Myocyte (in vitro differentiated cells): ENCODE data around the gene METTL27. TPM values are rescaled to one million over a fixed set of nuclear protein-coding genes. Genes with fewer than 3 reads are reported as not detected.
"Not testable (repeated sequence)": the region's sequence is repeated elsewhere in the genome, so short reads cannot be mapped to it uniquely, and the experiment has no call there.

Source experiments
- DNase-seq: peaks from one replicate; pipeline ENCODE4 v3.0.0-alpha.2; 2012; ENCODE audit warnings: low read depth
- total RNA-seq: library from RNA; depleted of rRNA; stranded (reverse); fragments of >200 nt; gene quantifications from 2 replicates; pipeline ENCODE4 v1.2.3, GENCODE V29; 2014

Gene METTL27
- total RNA-seq, 1 donor from 2014 or later: 1.3 TPM

DNA sequence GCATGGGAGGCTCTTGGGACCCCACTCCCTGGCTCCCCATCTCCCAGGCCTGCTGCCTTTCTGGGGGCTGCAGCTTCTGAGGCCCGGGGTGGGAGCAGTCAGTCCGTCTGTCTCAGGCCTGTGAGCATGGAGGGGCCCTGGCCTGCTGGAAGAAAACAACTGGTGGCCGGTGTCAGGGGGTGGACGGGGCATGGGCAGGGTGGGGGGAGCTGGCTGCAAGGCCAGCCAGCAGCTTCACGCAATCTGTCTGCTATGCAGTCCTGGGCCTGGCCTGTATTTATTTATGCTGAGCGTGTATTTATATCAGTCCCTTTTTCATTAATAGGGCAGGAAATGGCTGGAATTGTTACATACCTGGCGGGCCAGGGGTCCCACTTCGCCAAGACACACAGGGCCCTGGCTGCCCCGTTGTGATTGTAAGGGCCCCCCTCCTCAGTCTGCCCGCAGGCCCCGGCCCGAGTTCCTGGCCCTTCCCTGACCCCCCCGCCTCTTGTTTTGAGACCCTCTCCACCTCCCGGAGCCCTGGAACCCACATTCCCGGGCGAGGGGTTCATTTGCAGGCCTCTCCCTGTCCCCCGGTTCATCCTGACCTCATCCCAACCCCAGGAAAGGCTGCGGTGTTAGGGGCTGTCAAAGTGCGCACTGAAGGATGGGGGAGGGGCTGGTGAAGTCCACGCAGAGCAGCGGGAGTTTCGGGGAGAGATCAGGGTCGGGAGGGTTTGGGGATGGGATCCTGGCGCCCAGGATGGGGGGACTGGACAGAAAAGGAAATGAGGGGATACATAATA is 26.9 kb upstream of the METTL27 start:
- no peak for DNase-seq

DNA sequence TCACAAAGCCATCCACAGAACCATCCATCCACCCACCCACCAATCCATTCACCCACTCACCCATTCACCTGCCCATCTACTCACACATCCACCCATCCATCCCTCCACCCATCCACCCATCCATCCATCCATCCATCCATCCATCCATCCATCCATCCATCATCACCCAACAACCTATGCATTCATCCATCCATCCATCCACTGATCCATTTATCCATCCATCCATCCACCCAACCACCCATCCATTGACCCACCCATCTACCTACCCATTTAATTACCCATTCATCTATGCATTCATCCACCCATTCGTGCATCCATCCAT is 24.1 kb upstream of the METTL27 start:
- no peak for DNase-seq

DNA sequence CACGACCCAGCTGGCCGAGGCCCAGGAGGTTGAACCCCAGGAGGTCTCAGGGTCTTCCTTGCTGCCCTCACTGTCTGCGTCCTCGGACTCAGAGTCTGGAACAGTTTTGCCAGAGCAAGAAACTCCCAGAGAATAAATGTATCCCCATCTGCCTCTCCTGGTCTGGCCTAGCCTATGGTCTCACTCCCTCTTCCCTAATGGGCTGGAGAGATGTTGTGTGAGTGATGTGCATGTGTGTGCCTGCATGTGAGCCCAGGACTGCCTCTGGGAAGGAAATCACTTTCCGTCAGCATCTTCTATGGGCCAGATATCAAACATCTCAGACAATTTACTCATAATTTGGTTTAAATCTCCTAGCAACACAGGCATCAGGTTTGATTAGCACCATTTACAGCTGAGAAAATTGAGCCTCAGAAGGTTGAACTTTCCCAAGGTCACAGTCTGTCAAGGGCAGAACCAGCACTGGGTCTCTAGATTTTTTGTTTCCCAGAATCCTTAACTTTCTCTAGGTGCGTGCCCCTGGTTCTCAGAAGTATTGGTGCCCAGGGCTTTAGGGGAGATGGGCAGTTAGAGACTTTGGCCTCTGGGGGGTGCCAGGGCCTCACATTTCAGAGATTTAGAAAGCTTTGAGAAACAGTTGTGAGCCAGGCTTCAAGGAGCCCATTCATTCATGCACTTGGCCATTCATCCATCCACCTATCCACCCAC is 23.6 kb upstream of the METTL27 start:
- DNase-seq: peak; percentile 83

DNA sequence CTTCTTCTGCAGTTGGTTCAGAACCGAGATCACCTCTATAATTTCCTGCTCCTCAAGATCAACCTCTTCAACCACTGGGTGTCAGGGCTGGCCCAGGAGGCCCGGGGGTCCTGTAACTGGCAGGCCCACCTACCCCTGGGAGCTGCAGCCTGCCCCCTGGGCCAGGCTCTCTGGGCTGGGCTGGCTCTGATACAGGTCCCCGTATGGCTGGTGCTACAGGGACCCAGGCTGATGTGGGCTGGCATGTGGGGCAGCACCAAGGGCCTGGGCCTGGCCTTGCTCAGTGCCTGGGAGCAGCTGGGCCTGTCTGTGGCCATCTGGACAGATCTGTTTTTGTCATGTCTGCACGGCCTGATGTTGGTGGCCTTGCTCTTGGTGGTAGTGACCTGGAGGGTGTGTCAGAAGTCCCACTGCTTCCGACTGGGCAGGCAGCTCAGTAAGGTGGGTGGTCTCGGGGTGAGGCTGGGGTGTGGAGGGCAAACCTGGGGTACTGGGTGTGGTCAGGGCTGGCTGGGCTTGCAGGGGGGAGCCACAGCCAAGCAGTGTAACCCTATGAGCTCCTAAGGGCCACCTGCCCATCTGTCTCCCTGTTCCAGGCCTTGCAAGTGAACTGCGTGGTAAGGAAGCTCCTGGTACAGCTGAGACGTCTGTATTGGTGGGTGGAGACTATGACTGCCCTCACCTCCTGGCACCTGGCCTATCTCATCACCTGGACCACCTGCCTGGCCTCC is 22.8 kb upstream of the METTL27 start:
- no peak for DNase-seq

DNA sequence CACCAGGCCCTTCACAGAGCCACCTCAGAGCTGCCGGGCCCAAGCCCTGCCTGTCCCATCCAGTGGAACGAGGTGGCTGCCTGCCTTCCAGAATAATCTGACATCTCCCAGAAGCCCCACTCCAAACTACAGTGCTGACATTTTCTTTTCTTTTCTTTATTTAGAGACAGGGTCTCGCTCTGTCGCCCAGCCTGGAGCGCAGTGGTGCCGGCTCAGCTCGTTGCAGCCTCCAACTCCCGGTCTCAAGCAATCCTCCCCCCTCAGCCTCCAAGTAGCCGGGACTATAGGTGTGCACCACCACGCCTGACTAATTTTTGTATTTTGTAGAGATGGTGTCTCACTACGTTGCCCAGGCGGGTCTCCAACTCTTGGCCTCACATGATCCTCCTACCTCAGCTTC is 19.0 kb upstream of the METTL27 start:
- no peak for DNase-seq

DNA sequence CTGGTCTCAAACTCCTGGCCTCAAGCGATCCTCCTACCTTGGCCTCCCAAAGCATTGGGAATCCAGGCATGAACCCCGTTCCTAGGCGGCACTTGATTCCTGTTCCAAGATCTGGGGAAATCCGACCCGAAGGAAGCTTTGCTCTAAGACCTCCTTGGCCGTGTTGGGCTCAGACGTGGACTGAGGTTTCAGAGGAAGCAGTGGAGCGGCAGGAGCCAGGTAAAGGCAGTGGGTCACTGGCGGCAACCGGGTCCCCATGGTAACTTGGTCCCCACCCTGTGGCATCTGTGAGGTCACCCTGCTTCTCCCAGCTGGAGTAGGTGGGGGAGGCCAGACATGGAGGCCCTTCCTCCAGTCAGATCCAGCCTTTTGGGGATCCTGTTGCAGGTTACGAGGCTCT is 18.5 kb upstream of the METTL27 start, which contains the start of gene TMEM270:
TMEM270 (plus strand) TSS at position 301 of the 400 bp plus-strand sequence; CDS start at position 337, 36 bp downstream.
- DNase-seq: no peak

DNA sequence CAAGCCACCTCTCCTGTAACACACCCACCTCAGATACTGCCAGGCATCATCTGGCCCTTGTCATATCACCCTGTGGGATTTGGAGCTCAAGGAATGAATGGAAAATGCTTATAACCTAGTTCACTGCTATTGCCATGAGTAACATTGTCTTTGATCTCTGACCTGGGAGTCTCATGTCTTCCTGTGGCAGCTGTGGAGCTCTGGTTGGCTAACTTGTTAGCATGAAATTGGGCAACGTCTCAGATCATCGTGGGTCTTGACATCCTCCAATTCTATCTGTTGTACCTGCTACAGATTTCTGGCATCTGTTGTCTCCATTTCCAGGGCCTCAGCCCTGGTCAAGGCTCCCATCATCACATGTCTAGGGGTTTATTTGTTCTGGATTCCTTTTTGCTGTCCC is 16.5 kb upstream of the METTL27 start:
- no peak for DNase-seq

DNA sequence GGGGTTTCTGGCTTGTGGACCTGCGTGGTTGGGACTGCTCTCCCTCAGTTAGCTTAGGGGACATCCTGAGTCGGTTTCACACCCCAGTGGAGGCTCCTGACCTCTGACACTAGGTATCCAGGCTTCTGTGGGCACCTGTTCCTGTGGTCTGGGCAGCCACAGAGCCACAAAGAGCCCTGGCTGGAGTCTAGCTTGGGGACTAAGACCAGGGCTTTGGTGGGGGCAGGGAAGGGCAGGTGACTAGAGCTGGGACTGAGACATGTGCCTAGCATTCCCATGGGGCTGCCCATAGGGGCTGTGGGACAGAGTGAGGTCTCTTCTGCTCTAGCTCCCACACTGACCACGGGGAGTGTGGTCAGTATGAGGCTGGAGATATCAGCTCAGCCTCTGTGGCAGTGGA is 14.6 kb upstream of the METTL27 start:
- peak; percentile 97 for DNase-seq

DNA sequence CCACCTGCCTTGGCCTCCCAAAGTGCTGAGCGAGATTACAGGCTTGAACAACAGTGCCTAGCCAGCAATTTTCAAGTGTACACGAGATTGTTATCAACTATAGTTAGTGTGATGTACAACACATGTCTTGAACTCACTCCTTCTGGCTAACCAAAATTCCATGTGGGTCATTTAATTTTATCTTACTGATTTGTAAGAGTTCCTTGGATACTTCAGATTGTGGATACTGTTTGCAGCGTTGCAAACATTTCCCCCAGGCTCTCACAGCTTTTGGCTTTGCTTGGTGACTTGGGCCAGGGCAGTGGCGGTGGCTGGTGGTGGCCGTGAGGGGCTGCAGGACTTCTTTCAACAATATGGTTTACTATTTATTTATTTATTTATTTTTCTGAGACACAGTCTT is 10.2 kb upstream of the METTL27 start:
- no peak for DNase-seq

DNA sequence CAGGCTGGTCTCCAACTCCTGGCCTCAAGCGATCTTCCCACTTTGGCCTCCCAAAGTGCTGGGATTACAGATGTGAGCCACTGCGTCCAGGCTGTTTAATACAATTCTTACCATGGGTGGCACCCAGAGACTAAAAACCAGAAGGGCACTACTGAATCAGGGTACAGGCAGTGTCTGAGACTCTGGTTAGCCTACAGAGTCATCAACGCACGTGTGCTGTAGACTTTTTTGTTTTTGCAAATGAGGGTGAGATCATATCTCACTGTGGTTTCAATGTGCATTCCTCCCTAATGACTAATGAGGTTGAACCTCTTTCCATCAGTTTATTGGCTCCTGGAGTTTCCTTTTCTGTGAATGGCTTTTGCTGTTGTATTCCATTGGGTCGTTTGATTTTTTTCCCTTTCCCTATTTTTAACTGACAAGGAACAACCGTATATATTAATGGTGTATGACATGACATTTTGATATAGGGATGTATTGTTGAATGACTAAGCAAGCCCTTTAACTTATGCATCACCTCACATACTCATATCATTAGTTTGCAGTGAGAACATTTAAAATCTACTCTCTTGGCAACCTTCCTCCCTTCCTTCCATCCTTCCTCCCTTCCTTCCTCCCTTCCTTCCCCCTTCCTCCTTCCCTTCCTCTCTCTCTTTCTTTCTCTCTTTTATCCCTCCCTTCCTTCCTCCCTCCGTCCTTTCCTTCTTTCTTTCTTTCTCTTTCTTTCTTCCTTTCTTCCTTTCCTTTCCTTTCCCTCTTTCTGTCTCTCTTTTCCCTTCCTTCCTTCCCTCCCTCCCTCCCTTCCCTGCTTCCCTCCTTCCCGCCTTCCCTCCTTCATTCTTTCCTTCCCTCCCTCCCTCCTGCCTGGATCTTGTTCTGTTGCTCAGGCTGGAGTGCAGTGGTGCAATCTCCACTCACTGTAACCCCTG is 9.4 kb upstream of the METTL27 start:
- DNase-seq: peak; percentile 99

DNA sequence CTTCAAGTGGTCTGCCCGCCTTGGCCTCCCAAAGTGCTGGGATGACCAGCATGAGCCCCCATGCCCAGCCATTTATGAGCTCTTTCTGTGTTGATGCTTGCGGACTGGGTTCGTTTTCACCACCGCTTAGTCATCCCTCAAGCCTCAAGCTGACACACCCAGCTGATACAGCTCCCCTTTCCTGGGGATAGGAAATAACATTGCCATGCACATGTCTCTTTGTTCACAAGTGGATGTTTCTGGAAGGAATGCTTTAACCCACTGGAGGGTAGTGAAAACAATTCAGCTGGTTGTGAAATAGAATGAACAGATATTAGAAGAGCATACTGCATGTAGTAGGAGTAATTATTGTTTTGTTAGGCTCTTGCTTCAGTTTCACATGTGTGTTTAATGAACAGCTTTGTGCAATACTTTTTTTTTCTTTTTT is 8.5 kb upstream of the METTL27 start:
- DNase-seq: peak; percentile 96

DNA sequence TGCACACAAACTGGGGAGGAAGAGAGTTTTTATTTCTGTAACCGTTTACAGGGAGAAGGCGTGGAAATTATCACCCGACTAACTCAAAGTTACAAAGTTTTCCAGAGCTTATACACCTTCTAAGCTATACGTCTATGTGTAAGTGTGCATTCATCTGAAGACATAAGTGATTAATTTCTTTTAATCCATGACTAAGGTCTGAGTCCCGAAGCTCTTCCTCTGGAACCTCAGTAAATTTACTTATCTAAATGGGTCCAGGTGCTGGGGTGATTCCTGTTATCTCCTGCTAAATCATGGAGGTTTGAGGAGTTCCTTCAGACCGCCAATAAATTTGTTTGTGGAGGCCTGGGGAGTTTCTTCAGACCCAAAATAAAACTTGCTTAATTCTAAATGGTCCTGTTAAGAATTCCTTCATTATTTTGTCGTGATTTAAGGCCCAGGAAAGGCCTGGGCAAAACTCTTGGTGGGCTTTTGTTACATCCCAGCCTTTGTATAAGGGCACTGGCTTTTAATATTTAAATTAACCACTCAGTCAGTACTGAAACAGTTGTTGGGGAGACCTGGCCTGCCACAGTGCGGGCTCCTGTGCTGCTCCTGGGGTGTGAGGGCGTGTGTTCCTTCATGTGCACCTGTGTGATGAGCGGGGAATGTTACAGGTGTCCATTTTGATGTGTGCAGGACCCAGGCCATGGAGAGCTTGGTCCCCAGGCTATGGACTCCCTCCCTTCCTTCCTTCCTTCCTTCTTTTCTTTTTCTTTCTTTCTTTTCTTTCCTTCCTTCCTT is 5.8 kb upstream of the METTL27 start:
- DNase-seq: no peak

DNA sequence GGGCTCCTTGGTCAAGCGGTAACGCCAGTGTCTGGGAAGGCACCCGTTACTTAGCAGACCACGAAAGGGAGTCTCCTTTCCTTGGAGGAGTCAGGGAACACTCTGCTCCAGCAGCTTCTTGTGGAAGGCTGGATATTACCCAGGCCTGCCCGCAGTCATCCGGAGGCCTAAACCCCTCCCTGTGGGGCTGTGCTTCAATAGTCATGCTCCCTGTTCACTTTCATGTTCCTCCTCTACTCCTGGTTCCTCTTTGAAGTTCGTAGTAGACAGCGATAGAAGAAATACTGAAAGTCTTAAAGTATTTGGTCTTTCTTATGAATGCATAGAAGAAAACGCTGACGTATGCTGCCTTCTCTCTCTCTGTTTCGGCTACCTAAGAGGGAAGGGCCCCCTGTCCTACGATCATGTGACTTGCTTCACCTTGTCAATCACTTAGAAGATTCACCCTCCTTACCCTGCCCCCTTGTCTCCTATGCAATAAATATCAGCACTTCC is 3.4 kb upstream of the METTL27 start:
- not testable (repeated sequence) for DNase-seq

DNA sequence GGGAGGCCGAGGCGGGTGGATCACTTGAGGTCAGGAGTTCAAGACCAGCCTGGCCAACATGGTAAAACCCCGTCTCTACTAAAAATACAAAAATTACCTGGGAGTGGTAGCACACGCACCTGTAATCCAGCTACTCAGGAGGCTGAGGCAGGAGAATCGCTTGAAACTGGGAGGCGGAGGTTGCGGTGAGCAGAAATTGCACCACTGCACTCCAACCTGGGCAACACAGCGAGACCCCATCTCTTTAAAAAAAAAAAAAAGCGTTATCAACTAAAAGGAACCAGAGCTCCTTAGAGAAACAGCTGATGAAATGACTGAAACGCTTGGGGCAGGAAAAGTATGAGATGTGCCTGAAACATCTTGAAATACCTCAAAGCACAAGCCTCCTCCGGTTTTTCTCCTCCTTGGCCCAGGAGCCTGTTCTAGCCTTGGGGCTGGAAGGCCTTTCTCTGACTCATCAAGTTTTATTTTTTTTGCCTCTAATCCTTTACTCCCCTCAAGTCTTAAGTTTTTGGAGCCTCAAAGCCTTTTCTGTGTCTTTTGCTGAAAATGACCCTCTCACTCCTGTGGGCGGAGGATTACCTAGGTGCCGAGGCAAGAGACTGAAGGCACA is 2.6 kb upstream of the METTL27 start:
- no peak for DNase-seq

DNA sequence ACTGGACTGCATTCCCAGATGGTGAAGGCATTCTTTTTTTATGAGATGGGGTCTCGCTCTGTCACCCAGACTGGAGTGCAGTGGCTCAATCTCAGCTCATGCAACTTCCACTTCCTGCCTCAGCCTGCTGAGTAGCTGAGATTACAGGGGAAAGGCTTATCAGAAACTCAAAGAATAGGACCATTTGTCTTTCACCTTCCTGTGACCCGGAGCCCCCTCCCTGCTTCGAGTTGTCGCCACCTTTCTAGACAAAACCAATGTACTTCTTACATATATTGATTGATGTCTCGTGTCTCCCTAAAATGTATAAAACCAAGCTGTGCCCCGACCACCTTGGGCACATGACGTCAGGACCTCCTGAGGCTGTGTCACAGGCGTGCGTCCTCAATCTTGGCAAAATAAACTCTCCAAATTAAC is 1.8 kb upstream of the METTL27 start:
- DNase-seq: no peak

DNA sequence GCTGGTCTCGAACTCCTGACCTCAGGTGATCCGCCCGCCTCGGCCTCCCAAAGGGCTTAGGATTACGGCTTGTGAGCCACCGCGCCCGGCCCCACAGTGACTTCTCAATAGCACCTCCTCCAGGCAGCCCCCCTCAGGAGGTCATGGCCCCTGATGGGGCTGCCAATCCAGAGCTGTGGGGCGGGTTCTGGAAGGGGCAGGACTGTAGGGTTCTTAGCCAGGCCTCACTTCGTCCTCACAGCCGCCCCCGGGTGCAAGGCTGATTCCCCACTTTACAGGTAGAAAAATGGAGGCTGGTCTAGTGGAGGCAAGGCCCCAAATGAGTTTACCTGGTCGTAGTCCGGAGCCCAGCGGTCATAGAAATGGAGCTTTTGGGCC is 638 bp downstream of the METTL27 start:
- no peak for DNase-seq

DNA sequence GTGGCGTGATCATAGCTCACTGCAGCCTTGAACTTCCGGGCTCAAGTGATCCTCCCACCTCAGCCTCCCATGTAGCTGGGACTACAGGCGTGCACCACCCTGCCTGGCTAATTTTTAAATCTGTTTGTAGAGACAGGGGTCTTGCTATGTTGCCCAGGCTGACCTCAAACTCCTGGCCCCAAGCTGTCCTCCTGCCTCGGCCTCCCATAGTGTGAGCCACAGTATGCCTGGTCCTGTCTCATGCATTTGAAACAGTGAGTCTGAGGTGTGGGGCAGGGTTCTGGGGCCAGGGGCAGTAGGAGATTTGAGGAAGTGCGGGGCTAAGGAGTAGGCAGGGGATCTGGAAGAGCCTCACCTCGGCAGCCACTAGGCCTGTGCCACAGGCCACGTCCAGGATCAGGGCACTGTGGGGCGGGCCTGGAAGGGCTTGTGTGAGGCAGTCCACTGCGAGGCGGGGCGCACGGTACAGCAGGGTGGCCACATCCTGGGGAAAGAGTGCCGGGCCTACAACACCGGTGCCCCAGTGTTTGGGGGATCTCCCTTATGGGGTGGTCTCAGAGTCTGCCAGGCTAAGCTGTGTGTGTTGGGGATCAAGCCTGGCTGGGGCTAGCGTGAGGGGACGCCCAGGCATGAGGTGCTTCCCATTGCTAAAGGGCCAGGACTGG is 1.5 kb downstream of the METTL27 start:
- no peak for DNase-seq

DNA sequence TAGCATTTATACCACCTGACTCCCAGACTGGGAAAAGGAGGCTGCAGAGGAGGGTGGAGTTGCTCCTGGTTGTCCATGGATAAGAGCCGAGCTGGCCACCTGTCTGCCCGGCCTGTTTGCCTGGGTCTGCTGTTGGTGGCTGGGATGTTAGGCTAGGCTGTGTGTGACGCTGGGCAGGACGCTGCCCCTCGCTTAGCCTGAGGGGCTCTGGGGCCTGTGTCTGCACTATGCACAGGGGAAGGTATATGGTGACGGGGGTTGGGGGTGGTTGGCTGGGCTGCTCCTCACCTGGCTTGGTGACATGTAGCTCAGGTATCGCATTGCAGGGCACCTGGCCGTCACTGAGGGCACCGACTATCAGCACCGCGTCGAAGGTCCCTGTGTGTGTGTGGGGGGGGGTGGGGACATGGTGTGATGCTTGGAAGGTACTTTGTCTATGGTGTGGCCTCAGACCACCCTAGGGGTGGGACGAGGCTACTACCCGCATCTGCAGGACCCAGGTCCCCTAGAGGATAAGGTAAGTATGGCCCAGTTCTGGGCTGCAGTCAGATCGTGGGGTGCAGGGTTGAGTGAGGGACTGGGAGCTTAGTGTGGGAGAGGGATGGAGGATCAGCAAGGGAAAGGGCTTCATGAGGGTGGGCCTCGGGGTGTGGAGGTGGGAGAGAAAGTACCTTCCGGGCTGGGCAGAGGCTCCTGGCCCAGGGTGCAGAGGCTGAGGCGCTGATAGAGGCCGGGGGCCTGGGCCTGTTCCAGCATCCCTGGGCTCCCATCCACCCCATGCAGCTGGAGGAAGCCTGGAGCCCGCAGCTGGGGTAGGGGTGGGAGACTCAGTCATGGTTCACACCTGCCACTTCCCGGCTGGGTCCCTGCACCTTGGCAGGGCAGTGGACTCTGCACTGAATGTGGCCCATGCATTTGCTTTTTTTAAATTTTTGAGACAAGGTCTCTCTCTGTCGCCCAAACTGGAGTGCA is 2.3 kb downstream of the METTL27 start:
- DNase-seq: no peak
